ENCODE data around the gene PRKCB. TPM values are rescaled to one million over a fixed set of nuclear protein-coding genes. Genes with fewer than 3 reads are reported as not detected.

Gene PRKCB
- polyA plus RNA-seq, 3 donors, result 3.9 to 4.7 (median 4.3) TPM

DNA sequence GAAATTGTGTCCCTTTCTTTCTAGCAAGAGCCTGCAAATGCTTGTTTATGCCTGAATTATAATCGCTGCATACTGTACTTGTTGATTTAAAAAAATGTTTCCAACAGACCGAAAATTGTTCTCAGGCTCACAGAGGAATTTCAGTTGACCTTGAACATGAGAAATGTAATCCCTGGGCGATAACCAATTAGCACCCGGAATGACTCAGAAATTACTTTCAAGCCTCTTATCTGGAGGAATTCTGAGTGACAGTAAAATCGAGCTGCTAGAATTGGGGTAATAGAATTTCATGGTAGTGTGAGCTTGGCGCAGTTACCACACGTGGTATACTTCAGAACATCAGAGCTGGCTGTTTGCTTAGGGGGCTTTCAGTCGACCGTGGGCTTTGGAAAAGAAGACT, 281.2 kb downstream of the PRKCB start:
- DNase-seq (ENCODE audit: low read depth in 3 of 3, low spot score in 2 of 3), result no peak

GRCh38 chr16:24117680-24118079, 281.9 kb downstream of the PRKCB start:
- DNase-seq (ENCODE audit: low read depth in 3 of 3, low spot score in 2 of 3), result no peak

- no peak for DNase-seq (ENCODE audit: low read depth in 3 of 3, low spot score in 2 of 3)
Observed at GRCh38 chr16:24118126-24118821, 282.5 kb downstream of the PRKCB start.

- DNase-seq (ENCODE audit: low read depth in 3 of 3, low spot score in 2 of 3), result no peak
Observed at GRCh38 chr16:24119807-24120206, 284.0 kb downstream of the PRKCB start.

GRCh38 chr16:24123275-24123674, 287.5 kb downstream of the PRKCB start:
- no peak for DNase-seq (ENCODE audit: low read depth in 3 of 3, low spot score in 2 of 3)

DNA sequence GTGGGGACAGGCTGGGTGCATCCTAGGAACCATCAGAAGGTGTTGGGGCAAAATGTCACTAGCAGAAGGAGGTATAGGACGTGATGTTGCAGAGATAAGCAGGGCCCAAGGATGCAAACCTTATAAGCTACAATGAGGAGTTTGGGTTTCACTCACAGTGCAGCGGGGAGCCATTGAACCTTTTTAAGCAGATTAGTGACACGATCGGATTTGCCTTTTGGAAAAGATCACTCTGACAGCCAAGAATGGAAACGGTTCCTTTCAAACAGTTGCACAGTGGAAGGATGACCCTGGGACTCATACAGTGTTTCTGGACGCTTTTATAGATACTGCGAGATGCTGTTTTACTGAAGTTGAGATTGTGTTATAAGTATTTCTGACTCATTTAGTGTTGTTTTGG, 288.5 kb downstream of the PRKCB start:
- no peak for DNase-seq (ENCODE audit: low read depth in 3 of 3, low spot score in 2 of 3)

GRCh38 chr16:24125214-24125613, 289.4 kb downstream of the PRKCB start:
- DNase-seq (ENCODE audit: low read depth in 3 of 3, low spot score in 2 of 3), result no peak

- DNase-seq (ENCODE audit: low read depth in 3 of 3, low spot score in 2 of 3), result no peak
Observed at GRCh38 chr16:24129412-24129918, 293.7 kb downstream of the PRKCB start.

DNA sequence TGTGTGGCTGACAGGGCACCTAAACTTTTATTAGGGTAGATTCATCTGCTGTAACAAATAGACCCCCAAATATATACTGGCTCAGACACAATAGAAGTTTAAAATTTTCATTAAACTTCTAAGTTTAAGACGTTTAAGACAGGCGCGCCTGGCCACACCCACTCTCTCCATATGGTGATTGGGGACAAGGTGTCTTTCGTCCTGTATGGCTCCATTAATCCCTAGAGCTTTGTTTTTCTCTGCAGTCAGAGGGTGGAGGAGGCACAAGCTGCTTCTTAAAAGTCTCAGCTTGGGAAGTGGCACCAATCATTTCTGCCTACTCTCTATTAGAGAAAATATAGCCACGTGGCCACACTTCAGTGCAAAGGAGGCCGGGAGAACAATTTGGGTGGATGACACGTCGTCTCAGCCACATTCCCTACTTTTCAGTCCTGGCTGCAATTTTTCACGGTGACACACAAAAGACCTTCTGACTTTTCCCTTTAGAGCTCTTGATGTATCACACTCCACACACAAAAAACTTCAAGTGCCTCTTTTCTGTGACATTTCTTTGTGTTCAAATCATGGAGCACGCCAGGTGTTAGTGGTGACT, 294.8 kb downstream of the PRKCB start:
- no peak for DNase-seq (ENCODE audit: low read depth in 3 of 3, low spot score in 2 of 3)

DNA sequence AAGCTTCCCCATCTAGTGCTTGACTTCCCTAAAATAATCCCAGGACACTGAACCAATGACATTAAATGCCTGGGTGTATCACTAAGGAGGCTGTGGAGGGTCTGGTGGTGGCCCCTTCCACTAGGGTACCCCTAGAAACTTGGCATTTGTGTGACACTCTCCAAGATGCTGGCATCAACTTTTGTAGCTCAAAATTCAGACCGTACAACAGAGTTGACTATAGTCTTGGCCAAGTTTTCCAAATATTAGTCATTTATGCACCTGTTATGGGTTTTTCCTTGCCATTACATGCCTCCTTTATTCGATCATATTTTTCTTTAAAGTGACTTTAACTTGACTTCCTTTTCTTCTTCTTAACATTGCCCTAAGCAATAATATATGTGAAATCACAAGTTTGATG, 295.5 kb downstream of the PRKCB start:
- no peak for DNase-seq (ENCODE audit: low read depth in 3 of 3, low spot score in 2 of 3)

DNA sequence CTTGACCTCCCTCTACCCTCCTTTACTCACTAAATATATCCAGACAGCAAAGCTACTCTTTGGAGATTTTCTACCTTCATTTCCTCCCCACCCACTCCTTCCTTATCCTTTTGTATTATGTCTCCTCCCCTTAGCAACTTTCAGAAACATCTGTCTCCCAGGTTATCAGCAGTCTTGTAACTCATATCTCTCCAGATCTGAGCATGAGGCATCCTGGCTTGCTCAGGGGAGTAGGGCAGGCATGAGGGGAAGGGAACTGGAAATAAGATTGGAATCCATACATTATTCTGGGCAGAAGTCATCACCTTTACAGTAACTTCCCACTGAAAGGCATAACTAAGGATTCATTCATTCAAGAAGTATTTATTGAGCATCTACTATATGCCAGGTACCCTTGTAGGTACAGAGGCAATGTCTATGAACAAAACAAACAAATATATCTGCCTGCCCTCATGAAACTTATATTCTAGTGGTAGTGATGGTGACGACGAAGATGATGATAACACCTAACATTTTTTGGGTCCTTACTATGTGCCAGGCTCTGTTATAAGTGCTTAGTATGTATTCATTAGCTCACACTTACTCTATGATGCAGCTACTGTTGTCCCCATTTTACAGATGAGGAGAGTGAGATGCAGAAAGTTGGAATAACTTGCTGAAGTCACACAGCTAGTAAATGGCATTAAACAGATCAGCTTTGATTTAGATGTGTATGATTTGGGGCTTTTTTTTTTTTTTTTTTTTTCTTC, 296.4 kb downstream of the PRKCB start:
- DNase-seq (ENCODE audit: low read depth in 3 of 3, low spot score in 2 of 3), result no peak

DNA sequence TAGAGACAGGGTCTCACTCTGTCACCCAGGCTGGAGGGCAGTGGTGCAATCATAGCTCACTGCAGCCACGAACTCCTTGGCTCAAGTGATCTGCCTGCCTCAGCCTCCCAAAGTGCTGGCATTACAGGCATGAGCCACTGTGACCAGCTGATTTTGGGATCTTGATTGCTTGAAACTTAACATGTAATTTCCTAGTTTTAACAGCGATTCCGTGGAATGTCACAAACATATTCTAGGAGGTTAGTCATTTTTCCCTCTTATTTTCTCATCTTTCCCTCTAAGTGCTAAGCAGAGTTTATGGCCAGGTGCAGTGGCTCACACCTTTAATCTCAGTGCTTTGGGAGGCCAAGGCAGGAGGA, 297.0 kb downstream of the PRKCB start:
- DNase-seq (ENCODE audit: low read depth in 3 of 3, low spot score in 2 of 3), result no peak

- DNase-seq (ENCODE audit: low read depth in 3 of 3, low spot score in 2 of 3), result no peak
Observed at GRCh38 chr16:24135624-24136565, 300.1 kb downstream of the PRKCB start.

GRCh38 chr16:24138024-24138423, 302.2 kb downstream of the PRKCB start:
- no peak for DNase-seq (ENCODE audit: low read depth in 3 of 3, low spot score in 2 of 3)

DNA sequence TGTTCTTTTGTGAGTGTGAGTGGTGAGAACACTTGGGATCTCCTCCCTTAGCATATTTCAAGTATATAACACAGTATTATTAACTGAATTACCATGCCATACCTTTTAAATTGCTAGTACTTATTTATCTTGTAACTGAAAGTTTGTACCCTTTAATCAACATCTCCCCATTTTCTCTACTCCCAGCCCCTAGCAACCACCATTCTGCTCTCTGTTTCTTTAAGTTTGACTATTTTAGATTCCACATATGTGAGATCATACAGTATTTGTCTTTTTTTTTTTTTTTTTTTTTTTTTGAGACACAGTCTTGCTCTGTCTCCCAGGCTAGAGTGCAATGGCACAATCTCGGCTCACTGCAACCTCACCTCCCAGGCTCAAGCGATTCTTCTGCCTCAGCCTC, 302.8 kb downstream of the PRKCB start:
- DNase-seq (ENCODE audit: low read depth in 3 of 3, low spot score in 2 of 3), result no peak

GRCh38 chr16:24139282-24139681, 303.5 kb downstream of the PRKCB start:
- DNase-seq (ENCODE audit: low read depth in 3 of 3, low spot score in 2 of 3), result no peak

GRCh38 chr16:24140730-24141129, 304.9 kb downstream of the PRKCB start:
- no peak for DNase-seq (ENCODE audit: low read depth in 3 of 3, low spot score in 2 of 3)

DNA sequence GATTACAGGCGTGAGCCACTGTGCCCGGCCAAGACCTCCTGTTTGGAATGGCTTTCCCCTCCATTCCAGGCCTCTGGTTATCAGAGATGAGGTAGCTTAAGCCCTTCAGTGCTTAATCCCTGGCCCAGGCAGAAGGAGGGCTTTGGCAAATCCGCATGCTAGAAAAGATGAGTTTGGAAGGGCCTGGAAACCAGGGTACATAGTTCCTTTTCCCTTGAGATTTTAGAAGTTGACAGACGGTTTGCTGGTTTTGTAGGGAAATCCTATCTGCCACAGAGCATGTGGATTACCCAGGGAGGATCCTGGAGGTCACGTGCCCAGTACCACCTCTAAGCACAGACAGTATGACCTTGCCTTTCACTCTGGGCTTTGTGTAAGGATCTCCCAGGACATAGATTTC, 305.7 kb downstream of the PRKCB start:
- no peak for DNase-seq (ENCODE audit: low read depth in 3 of 3, low spot score in 2 of 3)

DNA sequence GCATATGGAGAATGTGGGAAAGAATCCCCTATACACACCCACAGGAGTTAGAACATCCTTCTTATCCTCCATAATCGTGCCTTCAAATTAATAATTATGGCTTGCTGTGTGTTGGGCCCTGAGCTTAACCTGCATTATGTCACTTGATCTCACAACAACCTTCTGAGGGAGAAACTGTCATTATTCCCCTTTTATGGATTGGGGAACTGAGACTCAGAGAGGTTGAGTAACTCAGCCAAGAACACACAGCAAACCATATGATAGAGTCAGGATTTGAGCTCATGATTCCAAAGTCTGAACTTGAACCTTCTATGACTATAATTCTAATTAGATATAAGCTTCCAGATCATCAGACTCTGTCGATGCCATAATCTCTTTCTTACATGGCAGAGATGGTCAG, 306.1 kb downstream of the PRKCB start:
- DNase-seq (ENCODE audit: low read depth in 3 of 3, low spot score in 2 of 3), result no peak

GRCh38 chr16:24145927-24146326, 310.1 kb downstream of the PRKCB start:
- no peak for DNase-seq (ENCODE audit: low read depth in 3 of 3, low spot score in 2 of 3)

DNA sequence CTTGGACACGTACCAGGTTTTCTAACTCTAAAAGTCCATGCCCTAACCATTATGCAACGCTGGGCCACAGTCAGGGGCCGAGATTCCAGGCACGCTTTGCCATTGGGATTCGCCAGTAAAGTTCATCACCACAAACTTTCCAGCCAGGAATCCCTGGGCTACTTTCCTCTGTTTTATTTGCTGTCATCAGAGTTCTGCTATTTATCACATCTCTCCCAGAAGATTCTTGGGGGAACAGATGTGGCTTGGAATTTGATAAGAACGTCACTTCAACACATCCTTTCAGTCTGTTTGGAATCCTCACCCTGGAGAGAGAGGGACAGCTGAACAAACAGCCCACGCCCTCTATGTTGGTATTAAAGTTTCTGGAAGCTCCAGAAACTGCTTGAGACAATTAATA, 310.7 kb downstream of the PRKCB start:
- no peak for DNase-seq (ENCODE audit: low read depth in 3 of 3, low spot score in 2 of 3)
